GM21515 (cell line): ENCODE results near the gene KCNG4.

Source experiments
- ATAC-seq: cut with Tn5 transposase; IDR thresholded peaks from one replicate; pipeline ENCODE4 v1.9.1; 2021; ENCODE audit not compliant: unreplicated experiment

Gene KCNG4

GRCh38 chr16:84267380-84267779 lies 27.6 kb upstream of the KCNG4 start:
- ATAC-seq: no peak

GRCh38 chr16:84266451-84266850 lies 26.6 kb upstream of the KCNG4 start:
- no peak for ATAC-seq

DNA sequence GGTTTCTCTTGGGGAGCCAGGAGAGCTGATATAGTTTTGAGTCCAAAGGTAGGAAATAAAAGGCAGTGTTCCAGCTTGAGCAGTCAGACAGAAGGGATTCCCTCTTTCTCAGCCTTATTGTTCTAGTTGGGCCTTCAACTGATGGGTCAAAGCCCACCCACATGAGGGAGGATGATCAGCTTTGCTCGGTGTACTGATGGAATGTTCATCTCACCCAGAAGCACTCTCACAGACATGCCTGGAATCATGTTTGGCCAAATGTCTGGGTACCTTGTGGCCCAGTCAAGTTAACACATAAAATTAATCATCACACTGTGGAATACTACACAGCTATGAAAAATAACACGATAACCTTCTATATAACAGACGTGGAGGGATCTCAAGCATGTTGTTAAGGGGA lies 23.1 kb upstream of the KCNG4 start:
- no peak for ATAC-seq

DNA sequence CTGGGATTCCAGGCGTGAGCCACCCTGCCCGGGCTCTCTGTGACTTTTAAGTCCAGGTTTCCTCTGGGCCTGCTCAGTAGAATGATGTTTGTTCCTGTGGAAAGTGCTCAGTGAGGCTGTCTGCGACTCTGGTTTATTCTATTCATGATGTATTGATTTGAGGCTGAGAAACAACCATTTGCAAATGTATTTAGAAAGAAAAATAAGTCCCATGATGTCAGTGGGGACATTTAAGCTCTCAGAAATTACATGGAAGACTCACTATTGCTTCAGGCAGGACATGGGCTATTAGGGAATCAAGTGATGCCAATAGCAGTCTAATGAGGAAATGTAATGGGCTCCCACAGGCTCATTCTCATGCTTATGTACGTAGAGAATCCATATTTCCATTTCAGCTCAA lies 22.2 kb upstream of the KCNG4 start:
- ATAC-seq: no peak

DNA sequence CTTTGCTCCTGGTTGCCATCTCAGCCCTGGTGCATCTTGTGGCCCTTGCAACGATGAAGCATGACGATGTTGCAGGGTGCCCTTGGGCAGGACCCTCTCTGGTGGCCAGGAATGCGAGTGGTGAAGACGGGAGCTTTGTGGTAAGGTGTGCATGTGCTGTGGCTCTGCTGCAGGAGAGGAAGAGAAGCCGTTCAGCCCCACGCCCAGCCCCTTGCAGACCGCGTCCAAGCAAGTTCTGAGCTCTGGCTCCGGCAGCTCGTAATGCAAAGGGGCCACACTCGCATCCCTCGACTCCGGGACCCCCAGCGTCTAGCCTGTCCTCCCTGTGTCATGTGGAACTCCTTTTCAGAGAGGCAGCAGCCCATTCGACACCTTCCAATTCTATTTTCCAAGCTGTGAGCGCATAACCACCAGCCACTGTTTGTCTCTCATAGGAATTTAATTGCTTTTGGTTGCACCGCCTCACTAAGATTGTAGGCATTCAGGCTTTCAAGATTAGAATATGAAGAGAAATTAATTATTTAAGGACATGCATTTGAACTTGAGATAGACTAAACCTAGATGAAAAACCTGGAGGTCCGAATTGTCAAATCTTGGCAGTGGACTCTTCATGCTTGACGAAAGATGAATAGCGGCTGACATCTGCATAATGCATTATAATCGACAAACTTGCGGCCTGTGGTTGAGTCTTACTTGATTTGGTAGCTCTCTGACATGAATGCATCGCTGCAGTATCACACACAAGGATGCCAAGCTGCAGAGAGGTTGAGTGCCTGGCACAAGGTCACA lies 21.1 kb upstream of the KCNG4 start:
- ATAC-seq: no peak

DNA sequence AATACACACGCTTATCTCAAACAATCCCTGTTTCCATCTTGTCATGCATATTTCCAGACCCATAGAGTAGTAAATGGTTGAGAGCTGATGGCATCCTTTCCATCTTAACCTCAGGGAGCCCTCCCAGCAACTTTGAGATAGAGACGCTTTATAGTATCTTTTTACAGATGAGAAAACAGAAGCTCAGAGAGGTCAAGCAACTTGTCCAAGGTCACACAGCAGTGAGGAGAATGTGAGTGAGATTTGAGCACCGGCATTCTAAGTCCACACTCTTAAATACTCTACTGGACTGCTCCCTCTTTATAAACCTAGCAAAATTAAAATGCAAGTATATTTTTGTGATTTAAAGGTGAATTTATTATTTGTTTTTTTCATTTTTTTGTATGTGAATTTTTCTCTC lies 19.9 kb upstream of the KCNG4 start:
- ATAC-seq: no peak

DNA sequence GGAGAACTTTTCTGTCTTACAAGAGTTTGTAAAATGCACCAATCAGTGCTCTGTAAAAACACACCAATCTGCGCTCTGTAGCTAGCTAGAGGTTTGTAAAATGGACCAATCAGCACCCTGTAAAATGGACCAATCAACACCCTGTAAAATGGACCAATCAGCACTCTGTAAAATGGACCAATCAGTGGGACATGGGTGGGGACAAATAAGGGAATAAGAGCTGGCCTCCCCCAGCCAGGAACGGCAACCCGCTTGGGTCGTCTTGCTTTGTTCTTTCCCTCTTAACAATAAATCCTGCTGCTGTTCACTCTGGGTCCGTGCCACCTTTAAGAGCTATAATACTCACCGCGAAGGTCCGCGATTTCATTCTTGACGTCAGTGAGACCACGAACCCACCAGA lies 18.5 kb upstream of the KCNG4 start:
- ATAC-seq: no peak

DNA sequence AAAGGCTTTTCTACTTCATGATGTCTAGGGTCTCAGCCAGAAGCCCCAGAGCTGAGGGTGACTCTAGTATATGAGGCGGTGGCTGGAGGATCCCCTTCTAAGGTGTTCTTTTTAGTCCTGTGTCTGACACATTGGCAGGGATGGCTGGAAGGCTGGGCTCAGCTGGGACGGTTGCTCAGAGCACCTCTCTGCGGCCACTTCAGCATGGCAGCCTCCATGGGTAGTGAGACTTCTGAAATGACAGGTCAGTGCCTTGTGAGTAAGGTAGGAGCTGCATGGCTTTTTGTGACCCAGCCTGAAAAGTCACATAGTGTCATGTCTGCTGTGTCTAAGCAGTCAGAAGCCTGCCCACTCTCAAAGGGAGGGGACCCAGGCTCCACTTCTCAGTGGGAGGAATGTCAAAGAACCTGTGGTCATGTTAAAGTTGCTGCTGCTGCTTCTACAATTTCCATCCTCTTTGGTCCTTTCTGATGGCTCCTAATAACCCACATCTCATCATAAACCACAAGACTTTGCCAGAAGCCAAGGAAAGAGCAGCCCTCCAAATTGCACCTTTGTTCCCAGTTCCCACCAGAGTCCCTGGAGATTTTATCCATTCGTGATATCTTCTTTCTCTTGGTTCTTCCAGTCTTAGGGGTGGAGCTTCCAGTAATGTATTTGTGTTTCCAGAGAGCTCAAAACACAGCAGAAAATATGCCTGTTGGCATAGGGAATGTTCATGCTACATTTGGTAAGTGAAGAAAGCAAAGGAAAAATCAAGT lies 15.4 kb upstream of the KCNG4 start:
- no peak for ATAC-seq

DNA sequence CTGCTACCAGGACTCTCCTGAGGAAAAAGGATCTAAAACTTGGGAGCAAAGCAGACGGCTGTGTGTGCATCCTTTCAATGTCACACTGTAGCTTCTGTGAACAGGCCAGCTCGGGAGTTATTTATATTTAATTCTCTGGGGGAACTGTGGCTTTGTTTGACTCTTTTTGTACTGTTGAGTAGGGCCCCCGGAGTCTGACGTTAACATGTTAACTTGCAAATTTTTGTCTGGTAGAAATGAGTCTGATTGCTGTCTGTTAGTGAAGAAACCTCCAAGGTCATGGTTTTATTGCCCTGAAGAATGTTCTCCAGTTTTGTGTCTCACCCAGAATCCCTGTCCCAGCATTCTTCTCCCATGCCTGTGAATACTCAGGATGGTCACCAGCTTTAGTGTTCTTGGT lies 14.2 kb upstream of the KCNG4 start:
- no peak for ATAC-seq

DNA sequence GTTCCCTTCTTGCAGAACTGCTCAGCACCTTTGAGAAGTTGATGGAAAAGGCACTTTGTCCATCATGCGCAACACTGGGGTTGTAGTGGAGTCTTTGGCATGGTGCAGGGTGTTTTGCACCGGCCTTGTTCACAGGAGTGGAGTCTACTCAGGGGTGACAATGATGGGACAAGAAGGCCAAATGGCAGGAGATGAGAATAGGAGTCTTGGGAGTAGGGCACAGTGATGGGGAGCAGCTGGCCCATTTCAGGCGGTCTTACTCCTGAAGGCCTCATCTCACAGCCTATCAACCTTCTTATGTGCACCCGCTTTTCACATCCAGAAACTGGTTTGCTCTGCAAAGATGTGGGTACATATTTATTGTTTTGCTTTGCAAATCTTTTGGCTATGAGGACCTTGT lies 13.4 kb upstream of the KCNG4 start:
- ATAC-seq: no peak

GRCh38 chr16:84252184-84252583 lies 12.4 kb upstream of the KCNG4 start:
- ATAC-seq: no peak

GRCh38 chr16:84247844-84248243 lies 8.0 kb upstream of the KCNG4 start:
- ATAC-seq: no peak

DNA sequence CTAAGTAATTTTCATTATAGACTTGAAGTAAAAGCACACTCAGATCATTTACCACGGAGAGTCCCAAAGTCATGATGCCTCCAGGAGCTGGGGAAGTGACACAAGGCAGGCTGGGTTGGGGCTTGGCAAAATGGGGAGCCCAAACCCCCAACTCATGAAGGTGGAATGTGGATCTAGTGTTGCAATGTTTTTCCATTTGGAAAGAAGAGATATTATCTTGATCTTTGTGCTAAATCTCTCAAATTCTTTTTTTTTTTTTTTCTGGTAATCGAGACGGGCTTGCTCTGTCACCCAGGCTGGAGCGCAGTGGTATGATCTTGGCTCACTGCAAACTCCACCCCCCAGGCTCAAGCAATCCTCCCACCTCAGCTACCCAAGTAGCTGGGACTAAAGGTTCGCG lies 7.5 kb upstream of the KCNG4 start:
- no peak for ATAC-seq

DNA sequence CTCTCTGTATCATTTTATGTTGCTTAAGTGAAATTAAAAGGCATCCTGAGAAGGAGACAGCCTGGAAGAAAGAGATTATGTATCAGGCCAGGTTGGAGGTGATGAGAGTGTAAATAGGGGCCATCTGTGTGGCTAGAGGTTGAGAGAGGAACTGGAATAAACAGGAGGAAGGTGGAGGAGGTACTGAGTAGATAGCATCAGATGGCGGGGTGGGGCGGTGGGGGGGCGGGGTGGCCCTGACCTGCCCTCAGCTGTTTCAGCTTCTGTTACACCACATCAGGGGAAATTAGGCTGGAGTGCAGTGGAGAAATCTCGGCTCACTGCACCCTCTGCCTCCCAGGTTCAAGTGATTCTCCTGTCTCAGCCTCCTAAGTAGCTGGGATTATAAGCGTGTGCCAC lies 6.9 kb upstream of the KCNG4 start:
- ATAC-seq: no peak

GRCh38 chr16:84245956-84246678 lies 6.3 kb upstream of the KCNG4 start:
- ATAC-seq: no peak

- no peak for ATAC-seq
Observed at GRCh38 chr16:84244728-84245127, 4.9 kb upstream of the KCNG4 start.

- no peak for ATAC-seq
Observed at GRCh38 chr16:84243732-84244131, 3.9 kb upstream of the KCNG4 start.

DNA sequence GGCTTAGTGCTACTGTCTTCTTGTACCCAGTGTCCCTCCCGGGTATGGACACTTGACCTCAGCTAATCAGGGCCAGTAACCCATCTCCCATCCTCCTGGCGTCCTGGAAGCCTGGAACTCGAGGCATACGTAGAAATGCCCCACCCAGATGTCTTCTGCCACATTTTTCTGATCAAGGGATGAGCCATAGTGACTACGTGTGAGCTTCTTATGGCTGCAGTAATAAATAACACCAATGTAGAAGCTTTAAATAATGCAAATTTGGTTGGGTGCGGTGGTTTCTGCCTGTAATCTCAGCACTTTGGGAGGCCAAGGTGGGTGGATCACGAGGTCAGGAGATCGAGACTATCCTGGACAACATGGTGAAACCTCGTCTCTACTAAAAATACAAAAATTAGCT lies 3.0 kb upstream of the KCNG4 start:
- no peak for ATAC-seq

DNA sequence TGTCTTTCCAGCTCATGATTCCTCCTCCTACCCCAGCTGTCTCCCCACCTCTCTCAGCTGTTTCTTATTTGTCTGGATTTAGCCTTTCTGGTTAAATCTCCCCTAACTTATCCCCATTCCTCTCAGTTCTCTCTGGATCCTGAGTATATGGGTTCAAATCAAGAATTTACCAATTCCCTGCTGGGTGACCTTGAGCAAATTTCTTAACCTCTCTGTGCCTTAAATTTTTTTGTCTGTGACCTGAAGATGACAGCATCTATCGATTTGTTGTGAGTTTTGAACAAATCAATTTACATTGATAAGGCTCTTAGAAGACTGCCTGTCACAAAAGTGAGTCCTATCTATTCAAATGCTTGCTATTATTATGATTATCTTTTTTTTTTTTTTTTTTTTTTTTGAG lies 2.0 kb upstream of the KCNG4 start:
- no peak for ATAC-seq

DNA sequence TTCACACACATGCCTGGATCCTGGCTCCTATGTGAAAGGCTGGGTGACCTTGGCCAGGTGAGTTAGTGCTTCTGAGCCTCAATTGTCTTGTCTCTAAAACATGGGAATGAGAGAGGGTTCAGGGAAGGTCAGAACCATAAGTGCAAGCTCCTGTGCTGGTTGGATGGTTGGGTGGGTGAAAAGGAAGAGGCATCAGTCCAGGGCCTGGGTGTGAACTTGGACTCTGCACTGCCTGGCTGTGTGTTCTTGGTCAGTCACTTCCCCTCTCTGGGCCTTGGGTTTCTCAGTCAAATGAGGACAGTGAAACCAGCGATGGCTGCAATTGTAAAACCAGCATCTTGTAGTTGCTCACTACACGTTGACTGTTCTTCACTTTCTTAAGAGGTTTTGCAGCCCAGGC lies 643 bp upstream of the KCNG4 start:
- no peak for ATAC-seq

DNA sequence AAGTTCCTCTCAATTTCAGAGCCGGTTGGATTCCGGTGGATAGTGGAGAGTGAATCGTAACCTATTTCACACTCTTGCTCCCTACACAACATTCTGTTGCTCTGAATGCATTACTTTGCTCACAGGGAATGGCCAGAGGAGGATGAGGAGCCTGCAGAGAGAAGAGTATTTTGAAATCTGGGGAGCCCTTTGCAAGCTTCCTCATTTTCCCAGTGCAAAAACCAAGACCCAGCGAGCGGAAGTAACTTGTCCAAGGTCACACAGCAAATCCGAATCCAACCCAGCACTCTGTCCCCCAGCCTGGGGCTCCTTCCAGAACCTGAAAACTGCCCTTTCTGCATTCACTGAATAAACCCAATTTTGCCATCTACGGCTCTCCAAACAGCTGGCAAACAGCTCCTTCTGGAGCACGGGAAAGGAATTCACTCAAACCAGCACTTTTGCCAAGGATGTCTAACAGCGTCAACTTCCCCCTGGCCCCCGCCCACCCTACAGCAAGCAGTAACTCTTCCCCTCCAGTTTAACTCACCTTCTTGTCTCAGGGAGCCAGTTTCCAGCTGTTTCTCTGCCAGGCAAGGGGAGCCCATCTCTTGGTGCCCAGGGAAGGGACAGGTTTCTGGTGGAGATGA lies 557 bp downstream of the KCNG4 start:
- ATAC-seq: no peak
